Astrocyte (in vitro differentiated cells and primary cell): ENCODE measurements around the gene TRAF3IP3.

Source experiments
- EZH2 ChIP-seq: IDR thresholded peaks from 2 replicates; pipeline ENCODE4 v1.6.1; 2012; ENCODE audit warnings: mild to moderate bottlenecking, low read length, inconsistent platforms; ENCODE audit not compliant: insufficient read depth
- TF ChIP-seq, protein P1 (sequence below): IDR thresholded peaks from 2 replicates; pipeline ENCODE4 v1.5.1; 2011; ENCODE audit warnings: low read depth, mild to moderate bottlenecking, inconsistent platforms, low read length, moderate library complexity; ENCODE audit not compliant: insufficient read depth

DNA sequence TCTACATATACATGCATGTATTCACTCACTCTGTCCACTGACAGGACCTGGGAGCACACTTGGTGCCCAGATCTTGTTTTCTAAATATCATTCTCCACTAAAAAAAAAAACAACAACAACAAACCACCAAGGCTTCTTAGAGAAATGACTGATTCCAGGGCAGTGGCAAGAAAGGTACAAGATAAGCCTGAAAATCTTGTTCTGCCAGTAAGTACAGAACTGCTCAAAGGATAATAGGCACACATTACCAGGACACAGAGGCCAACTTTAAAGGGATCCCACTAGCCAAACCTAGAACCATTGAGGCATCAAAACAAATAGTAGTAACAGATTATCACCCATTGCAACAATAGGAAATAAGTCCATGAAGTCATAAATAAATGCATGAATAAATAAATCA lies 40.5 kb upstream of the TRAF3IP3 start:
- TF ChIP-seq, protein P1, sequence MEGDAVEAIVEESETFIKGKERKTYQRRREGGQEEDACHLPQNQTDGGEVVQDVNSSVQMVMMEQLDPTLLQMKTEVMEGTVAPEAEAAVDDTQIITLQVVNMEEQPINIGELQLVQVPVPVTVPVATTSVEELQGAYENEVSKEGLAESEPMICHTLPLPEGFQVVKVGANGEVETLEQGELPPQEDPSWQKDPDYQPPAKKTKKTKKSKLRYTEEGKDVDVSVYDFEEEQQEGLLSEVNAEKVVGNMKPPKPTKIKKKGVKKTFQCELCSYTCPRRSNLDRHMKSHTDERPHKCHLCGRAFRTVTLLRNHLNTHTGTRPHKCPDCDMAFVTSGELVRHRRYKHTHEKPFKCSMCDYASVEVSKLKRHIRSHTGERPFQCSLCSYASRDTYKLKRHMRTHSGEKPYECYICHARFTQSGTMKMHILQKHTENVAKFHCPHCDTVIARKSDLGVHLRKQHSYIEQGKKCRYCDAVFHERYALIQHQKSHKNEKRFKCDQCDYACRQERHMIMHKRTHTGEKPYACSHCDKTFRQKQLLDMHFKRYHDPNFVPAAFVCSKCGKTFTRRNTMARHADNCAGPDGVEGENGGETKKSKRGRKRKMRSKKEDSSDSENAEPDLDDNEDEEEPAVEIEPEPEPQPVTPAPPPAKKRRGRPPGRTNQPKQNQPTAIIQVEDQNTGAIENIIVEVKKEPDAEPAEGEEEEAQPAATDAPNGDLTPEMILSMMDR: no peak
- TF ChIP-seq EZH2: no peak
